Measurements from ENCODE around the gene KIF7.

The KIF7 gene

DNA sequence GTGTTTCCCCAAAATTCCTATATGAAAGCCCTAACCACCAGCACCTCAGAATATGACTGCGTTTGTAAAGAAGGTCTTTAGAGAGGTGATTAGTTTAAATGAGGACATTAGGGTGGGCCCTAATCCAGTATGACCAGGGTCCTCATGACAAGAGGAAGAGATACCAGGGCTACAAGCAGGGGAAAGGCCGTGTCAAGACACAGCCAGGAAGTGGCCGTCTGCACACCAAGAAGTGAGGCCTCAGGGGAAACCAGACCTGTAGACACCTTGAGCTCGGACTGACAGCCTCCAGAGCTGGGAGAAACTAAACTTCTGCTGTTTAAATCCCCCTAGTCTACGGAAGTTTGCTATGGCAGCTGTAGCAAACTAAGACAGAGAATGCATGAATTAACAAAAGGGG, 14.2 kb downstream of the KIF7 start:
- Histone ChIP-seq H3K9ac (ENCODE audit: low read length) (no peak overlapping the region), H3K4me1 (ENCODE audit: control insufficient read depth, insufficient read depth, low read length) (no peaks in the 10 kb centered on the region), H3K27me3 (ENCODE audit: control insufficient read depth, insufficient read depth, low read length) (no peaks in the 10 kb centered on the region), H3K36me3 (ENCODE audit: control insufficient read depth, insufficient read depth, low read length) (no peaks in the 10 kb centered on the region), H3K4me3 (ENCODE audit: low read length) (no peak overlapping the region), H3K9me3 (ENCODE audit: control insufficient read depth, low read length) (no peaks in the 10 kb centered on the region)

DNA sequence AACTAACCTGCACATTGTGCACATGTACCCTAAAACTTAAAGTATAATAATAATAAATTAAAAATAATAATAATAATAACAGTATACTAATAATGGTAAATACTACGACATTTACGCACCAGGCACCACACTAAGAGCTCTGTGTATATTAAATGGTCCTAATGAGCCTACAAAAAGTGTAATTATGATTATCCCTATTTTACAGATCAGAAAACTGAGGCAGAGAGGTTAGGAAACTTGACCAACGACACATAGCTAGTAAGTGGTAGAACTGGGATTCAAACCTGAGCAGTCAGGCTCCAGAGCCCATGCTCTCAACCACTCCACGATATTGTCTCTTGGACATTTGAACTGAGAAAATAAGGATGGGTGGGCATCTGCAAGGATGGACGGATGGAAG, 15.0 kb downstream of the KIF7 start:
- Histone ChIP-seq H3K9me3 (ENCODE audit: control insufficient read depth, low read length) (no peaks in the 10 kb centered on the region), H3K9ac (ENCODE audit: low read length) (no peak overlapping the region), H3K27me3 (ENCODE audit: control insufficient read depth, insufficient read depth, low read length) (no peaks in the 10 kb centered on the region), H3K4me3 (ENCODE audit: low read length) (no peak overlapping the region), H3K36me3 (ENCODE audit: control insufficient read depth, insufficient read depth, low read length) (no peaks in the 10 kb centered on the region), H3K4me1 (ENCODE audit: control insufficient read depth, insufficient read depth, low read length) (no peaks in the 10 kb centered on the region)

DNA sequence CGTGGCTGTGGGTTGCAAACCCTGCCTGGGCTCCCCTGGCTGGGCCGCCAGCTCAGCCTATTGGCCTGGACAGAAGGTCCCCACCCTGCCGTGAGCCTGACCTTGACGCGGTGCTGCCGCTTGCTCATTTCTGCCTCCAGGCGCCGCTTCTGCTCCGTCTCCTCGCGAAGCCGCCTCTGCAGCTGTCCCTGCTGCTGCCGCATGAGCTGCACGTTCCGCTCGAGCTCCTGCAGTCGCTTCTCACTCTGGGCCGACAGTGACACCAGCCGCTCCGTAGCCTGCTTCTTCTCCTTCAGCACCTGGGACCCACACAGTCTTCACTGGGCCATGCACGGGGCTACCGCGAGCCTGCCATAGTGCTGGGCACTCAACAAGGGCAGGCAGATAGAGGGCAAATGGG, 21.7 kb downstream of the KIF7 start:
- no peak overlapping the region for H3K9ac ChIP-seq (ENCODE audit: low read length)
- no peaks in the 10 kb centered on the region for H3K9me3 ChIP-seq (ENCODE audit: control insufficient read depth, low read length)
- no peaks in the 10 kb centered on the region for H3K4me1 ChIP-seq (ENCODE audit: control insufficient read depth, insufficient read depth, low read length)
- no peak overlapping the region for H3K4me3 ChIP-seq (ENCODE audit: low read length)
- no peaks in the 10 kb centered on the region for H3K36me3 ChIP-seq (ENCODE audit: control insufficient read depth, insufficient read depth, low read length)
- no peaks in the 10 kb centered on the region for H3K27me3 ChIP-seq (ENCODE audit: control insufficient read depth, insufficient read depth, low read length)

DNA sequence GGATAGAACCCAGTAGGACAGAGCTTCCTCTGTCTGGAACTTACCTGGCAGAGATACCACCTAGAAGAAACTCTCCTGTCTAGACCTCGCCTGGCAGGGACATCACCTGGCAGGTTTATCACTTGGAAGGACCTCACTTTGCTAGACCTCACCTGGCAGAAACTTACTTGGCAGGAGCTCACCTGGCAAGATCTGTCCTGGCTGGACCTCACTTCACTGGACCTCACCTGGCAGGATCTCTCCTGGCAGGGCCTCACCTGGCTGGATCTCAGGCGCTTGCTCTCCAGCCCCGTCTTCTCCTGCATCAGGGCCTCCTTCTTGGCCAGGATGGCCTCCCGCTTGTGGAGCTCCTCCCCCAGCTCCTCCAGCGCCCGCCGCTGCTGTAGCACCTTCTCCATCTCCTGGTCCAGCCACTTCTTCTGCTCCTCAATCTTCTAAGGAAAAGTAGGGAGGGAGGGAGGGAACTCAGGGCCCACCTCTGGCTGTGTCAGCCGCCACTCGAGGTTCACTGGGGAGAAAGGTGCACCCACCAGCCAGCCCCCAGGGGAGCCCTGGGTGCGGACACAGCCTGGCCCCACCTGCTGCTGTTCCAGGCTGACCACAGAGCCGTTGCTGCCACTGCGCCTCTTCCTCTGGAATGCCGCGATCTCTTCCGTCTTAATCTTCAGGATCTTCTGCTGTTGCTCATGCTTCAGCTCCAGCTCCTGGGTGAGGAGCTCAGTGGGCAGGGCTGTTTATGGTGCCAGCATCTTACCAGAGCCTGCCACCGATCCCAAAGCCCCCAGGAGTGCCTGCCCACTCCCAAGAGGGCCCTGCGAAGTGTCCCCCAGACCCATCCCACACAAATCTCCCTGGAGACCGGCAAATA, 22.5 kb downstream of the KIF7 start:
- Histone ChIP-seq H3K9me3 (ENCODE audit: control insufficient read depth, low read length) (no peaks in the 10 kb centered on the region), H3K9ac (ENCODE audit: low read length) (no peak overlapping the region), H3K4me3 (ENCODE audit: low read length) (no peak overlapping the region), H3K27me3 (ENCODE audit: control insufficient read depth, insufficient read depth, low read length) (no peaks in the 10 kb centered on the region), H3K4me1 (ENCODE audit: control insufficient read depth, insufficient read depth, low read length) (no peaks in the 10 kb centered on the region), H3K36me3 (ENCODE audit: control insufficient read depth, insufficient read depth, low read length) (no peaks in the 10 kb centered on the region)

DNA sequence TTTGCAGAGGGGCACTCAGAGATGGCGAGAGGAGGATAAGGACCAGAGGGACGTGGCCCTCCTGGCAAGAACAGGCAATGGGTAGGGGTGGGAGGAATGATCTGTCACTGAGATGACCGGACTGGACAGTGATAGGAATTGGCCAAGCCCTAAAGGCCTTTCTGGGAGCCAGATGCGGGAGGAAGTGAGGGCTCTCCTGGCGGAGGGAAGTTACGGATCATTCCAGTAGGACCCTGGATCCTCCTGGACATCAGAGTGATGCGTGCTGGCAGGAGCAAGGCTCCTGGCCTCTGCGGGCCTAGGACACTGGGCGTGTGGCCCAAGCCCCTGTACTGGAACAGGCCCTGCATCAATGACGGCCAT, 23.4 kb downstream of the KIF7 start:
- Histone ChIP-seq H3K9ac (ENCODE audit: low read length) (no peak overlapping the region), H3K9me3 (ENCODE audit: control insufficient read depth, low read length) (no peaks in the 10 kb centered on the region), H3K4me1 (ENCODE audit: control insufficient read depth, insufficient read depth, low read length) (no peaks in the 10 kb centered on the region), H3K36me3 (ENCODE audit: control insufficient read depth, insufficient read depth, low read length) (no peaks in the 10 kb centered on the region), H3K4me3 (ENCODE audit: low read length) (no peak overlapping the region), H3K27me3 (ENCODE audit: control insufficient read depth, insufficient read depth, low read length) (no peaks in the 10 kb centered on the region)

DNA sequence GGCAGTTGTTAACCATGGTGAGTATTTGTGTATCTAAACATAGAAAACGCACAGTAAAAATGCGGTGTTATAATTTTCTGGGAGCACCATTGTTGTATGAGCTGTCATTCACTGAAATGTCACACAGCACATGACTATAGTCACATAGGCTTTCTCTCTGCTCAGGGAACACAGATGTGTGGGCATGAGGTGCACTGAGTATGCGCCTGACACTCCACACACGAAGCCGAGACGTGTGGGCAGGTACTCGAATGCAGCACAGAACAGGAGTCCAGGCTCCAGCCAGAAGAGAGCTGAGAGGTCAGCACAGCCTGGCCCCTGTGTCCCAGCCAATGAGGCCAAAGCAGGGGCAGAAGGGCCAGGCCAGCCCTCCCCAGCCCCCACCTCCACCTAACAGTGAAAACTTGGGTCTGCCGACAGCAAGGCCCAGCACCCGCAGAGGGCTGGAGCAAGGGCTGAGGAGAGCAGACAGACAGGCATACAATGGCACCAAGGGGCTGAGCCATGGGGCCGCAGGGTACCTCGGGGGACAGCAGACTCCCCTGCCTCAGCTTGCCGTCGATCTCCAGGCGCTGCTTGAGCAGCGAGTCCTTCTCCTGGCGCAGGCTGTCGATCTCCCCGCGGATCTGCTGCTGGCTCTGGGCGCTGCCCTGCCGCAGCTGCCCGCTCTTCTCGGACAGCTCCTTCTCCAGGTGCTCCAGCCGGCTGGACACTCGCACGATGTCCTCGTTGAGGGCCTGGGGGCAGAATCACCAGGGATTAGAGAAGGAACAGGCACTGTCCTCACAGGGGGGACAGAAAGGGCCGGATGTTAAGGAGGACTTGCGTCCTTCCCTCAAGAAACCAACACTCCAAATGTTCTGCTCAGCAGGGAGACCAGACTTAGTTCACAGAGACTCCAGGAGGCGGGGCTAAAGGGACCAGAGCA, 24.0 kb downstream of the KIF7 start:
- H3K36me3 ChIP-seq (ENCODE audit: control insufficient read depth, insufficient read depth, low read length): no peaks in the 10 kb centered on the region
- H3K27me3 ChIP-seq (ENCODE audit: control insufficient read depth, insufficient read depth, low read length): no peaks in the 10 kb centered on the region
- H3K9ac ChIP-seq (ENCODE audit: low read length): no peak overlapping the region
- no peak overlapping the region for H3K4me3 ChIP-seq (ENCODE audit: low read length)
- no peaks in the 10 kb centered on the region for H3K4me1 ChIP-seq (ENCODE audit: control insufficient read depth, insufficient read depth, low read length)
- no peaks in the 10 kb centered on the region for H3K9me3 ChIP-seq (ENCODE audit: control insufficient read depth, low read length)

DNA sequence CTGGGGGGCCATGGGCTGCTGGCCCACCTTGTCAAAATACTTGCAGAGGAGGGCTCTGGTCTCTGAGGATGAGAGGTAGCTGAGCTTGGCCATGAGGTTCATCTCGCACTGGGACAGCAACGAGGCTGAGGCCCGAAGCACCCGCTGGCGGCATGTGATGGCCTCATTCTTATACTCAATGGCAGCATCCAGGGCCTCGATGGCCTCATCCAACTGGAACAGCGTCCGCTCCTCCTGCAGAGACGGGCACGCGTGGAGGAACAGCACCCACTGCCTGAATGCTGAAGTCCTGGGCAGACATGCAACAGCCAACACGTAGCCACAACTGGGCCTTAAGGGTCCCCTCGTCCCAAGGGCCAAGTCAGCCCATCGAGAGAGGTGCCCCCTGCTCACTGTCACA, 25.0 kb downstream of the KIF7 start:
- no peaks in the 10 kb centered on the region for H3K36me3 ChIP-seq (ENCODE audit: control insufficient read depth, insufficient read depth, low read length)
- H3K27me3 ChIP-seq (ENCODE audit: control insufficient read depth, insufficient read depth, low read length): no peaks in the 10 kb centered on the region
- no peak overlapping the region for H3K4me3 ChIP-seq (ENCODE audit: low read length)
- H3K4me1 ChIP-seq (ENCODE audit: control insufficient read depth, insufficient read depth, low read length): no peaks in the 10 kb centered on the region
- H3K9ac ChIP-seq (ENCODE audit: low read length): no peak overlapping the region
- H3K9me3 ChIP-seq (ENCODE audit: control insufficient read depth, low read length): no peaks in the 10 kb centered on the region

DNA sequence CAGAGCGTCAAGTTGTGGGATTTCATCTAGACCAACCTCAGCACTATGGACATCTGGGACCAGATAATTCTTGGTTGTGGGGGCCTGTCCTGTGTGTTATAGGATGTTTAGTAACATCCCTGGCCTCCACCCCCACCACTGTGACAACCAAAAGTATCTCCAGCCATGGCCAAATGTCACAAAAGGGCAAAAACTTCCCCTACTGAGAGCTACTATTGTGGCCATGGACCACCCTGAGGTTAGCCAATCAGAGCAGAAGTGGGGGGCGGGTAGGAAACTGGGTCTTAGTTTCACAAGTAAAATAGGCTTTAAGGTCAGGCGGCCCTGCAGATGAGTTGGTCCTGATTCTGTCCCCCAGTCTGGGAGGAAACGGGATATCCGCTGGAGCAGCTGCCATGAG, 25.4 kb downstream of the KIF7 start:
- Histone ChIP-seq H3K4me3 (ENCODE audit: low read length) (no peak overlapping the region), H3K9me3 (ENCODE audit: control insufficient read depth, low read length) (no peaks in the 10 kb centered on the region), H3K27me3 (ENCODE audit: control insufficient read depth, insufficient read depth, low read length) (no peaks in the 10 kb centered on the region), H3K9ac (ENCODE audit: low read length) (no peak overlapping the region), H3K36me3 (ENCODE audit: control insufficient read depth, insufficient read depth, low read length) (no peaks in the 10 kb centered on the region), H3K4me1 (ENCODE audit: control insufficient read depth, insufficient read depth, low read length) (no peaks in the 10 kb centered on the region)

DNA sequence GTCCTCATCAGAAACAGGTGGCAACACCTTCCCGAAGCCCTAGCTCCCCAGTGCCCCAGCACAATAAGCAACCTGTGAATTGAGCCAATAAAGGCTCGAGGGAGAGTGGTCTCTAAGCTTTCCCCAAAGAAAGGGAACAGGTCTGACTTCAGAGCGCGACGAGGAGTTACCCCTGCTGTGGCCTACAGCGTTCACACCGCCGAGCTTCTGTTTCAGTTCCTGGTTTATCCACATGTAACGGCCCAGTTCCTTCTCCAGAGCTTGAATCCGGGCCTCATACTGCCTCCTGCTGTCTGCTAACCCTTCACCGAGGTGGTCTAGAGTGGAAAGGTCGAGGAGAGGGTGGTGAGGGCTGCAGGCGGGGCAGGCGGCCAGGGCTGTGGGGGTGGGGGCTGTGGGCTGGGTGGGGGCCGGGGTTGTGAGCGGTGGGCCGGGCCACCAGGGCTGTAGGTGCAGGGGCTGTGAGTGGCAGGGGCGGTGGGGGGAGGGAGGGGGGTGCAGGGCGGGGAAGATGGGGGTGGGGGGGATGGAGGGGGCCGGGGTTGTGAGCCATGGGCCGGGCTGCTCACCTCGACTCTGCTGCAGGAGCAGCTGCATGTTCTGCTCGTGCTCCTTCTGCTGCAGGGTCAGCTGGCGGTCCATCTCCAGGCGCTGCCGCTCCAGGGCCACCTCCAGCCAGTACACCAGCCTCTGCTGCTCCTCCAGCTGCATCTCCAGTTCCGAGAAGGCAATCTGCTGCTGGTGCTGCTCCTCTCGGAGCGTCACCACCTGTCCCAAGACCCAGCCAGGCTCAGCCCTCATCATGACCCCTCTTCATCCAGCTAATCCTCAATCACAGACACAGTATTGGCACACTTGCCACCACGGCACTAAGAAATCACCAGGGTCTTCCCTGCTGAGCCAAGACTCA, 26.2 kb downstream of the KIF7 start:
- Histone ChIP-seq H3K9ac (ENCODE audit: low read length) (no peak overlapping the region), H3K9me3 (ENCODE audit: control insufficient read depth, low read length) (no peaks in the 10 kb centered on the region), H3K4me1 (ENCODE audit: control insufficient read depth, insufficient read depth, low read length) (no peaks in the 10 kb centered on the region), H3K36me3 (ENCODE audit: control insufficient read depth, insufficient read depth, low read length) (no peaks in the 10 kb centered on the region), H3K27me3 (ENCODE audit: control insufficient read depth, insufficient read depth, low read length) (no peaks in the 10 kb centered on the region), H3K4me3 (ENCODE audit: low read length) (no peak overlapping the region)

DNA sequence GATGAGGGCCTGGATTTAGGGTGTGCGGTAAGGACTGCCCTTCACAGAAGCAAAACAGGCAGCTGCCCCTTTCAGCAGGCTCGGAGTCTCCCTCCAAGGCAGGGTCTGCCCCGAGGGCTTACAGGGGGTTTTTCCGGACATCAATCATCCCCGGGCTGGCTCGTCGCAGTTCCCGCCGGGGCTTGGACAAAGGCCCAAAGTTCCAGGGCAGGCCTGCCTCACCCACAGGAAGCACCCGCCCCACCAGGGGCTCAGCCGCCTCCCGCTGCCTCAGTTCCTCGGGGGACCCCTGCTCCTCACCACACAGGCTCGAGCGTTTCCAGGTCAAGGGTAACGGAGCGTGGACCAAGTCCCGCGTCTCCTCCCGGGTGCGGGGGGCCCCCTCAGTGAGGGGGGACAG, 27.0 kb downstream of the KIF7 start:
- Histone ChIP-seq H3K4me3 (ENCODE audit: low read length) (no peak overlapping the region), H3K27me3 (ENCODE audit: control insufficient read depth, insufficient read depth, low read length) (no peaks in the 10 kb centered on the region), H3K4me1 (ENCODE audit: control insufficient read depth, insufficient read depth, low read length) (no peaks in the 10 kb centered on the region), H3K9me3 (ENCODE audit: control insufficient read depth, low read length) (no peaks in the 10 kb centered on the region), H3K9ac (ENCODE audit: low read length) (no peak overlapping the region), H3K36me3 (ENCODE audit: control insufficient read depth, insufficient read depth, low read length) (no peaks in the 10 kb centered on the region)

DNA sequence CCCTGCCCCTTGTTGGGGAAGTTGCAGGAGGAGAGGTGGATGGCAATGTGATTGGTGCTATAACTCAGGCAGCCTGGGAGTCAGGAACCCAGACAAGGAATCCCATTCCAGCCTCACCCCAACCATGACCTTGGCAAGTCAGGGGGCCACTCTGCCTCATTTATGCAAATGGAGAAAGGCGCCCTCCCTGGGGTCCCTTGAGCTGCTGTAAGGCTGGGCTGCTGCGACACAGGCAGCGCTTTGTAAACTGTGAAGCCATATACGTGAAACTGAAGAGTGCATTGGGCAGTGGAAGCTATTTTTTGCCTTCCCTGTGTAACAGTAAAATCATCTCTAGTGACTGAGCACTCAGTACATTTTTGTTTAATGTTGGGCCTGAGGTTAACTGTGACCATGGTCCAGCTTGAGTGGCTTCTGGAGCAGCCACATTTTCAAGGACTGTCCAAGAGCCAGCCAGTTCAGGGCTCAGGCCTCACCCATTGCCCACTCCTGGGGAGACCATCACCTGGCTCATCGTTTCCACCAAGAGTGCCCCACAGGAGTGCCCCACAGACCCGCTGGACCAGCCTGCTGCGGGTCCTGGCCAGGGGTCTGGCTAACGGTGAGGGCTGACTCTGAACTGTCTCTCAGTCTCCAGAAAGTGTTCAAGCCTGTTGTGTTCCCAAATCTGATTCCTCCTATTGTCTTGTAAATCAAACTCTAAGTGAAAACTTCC, 27.9 kb downstream of the KIF7 start:
- H3K4me3 ChIP-seq (ENCODE audit: low read length): no peak overlapping the region
- H3K9ac ChIP-seq (ENCODE audit: low read length): no peak overlapping the region
- no peaks in the 10 kb centered on the region for H3K9me3 ChIP-seq (ENCODE audit: control insufficient read depth, low read length)
- no peaks in the 10 kb centered on the region for H3K27me3 ChIP-seq (ENCODE audit: control insufficient read depth, insufficient read depth, low read length)
- peaks cover 6% of the 10 kb centered on the region for H3K4me1 ChIP-seq (ENCODE audit: control insufficient read depth, insufficient read depth, low read length)
- no peaks in the 10 kb centered on the region for H3K36me3 ChIP-seq (ENCODE audit: control insufficient read depth, insufficient read depth, low read length)
